ENCODE results near the gene NPAS3. TPM values are rescaled to one million over a fixed set of nuclear protein-coding genes. Genes with fewer than 3 reads are reported as not detected.

The NPAS3 gene
- total and polyA plus RNA-seq, 5 donors from 2014 or later, result not detected

GRCh38 chr14:33812181-33812580 is 873.5 kb downstream of the NPAS3 start:
- Histone ChIP-seq H3K4me3 (ENCODE audit: low read depth, low read length) (no peak overlapping the region), H3K4me1 (ENCODE audit: control insufficient read depth, insufficient read depth, low read length, poor library complexity, severe bottlenecking) (no peaks in the 10 kb centered on the region), H3K9me3 (ENCODE audit: control insufficient read depth in 2 of 2, low read length in 2 of 2) (no peaks in the 10 kb centered on the region), H3K27ac (ENCODE audit: insufficient read depth, low read length, poor library complexity, severe bottlenecking) (no peak overlapping the region), H3K36me3 (ENCODE audit: control insufficient read depth, insufficient read depth, low read length) (no peaks in the 10 kb centered on the region), H3K27me3 (ENCODE audit: control insufficient read depth, insufficient read depth, low read length) (no peaks in the 10 kb centered on the region)
- ATAC-seq (ENCODE audit: low read depth in 2 of 2) (no peak), DNase-seq (no peak)
- peaks cover 0 to 4% (median 1%) of the 10 kb centered on the region in 7 donors for H3K9me3 Mint-ChIP-seq
- H3K36me3 Mint-ChIP-seq, result no peaks in the 10 kb centered on the region
- no peak overlapping the region for H3K4me3 Mint-ChIP-seq
- H3K27ac Mint-ChIP-seq, result no peak overlapping the region
- peaks cover 5% of the 10 kb centered on the region for H3K27me3 Mint-ChIP-seq
- H3K4me1 Mint-ChIP-seq, result no peaks in the 10 kb centered on the region

GRCh38 chr14:33812601-33813000 is 873.9 kb downstream of the NPAS3 start:
- H3K4me3 Mint-ChIP-seq, result no peak overlapping the region
- H3K27me3 ChIP-seq (ENCODE audit: control insufficient read depth, insufficient read depth, low read length), result no peaks in the 10 kb centered on the region
- DNase-seq, result no peak
- H3K27ac ChIP-seq (ENCODE audit: insufficient read depth, low read length, poor library complexity, severe bottlenecking), result no peak overlapping the region
- H3K9me3 Mint-ChIP-seq, result peaks cover 0 to 4% (median 1%) of the 10 kb centered on the region in 7 donors
- no peak overlapping the region for H3K4me3 ChIP-seq (ENCODE audit: low read depth, low read length)
- peaks cover 9% of the 10 kb centered on the region for H3K27me3 Mint-ChIP-seq
- no peaks in the 10 kb centered on the region for H3K9me3 ChIP-seq (ENCODE audit: control insufficient read depth in 2 of 2, low read length in 2 of 2)
- no peaks in the 10 kb centered on the region for H3K4me1 Mint-ChIP-seq
- no peaks in the 10 kb centered on the region for H3K4me1 ChIP-seq (ENCODE audit: control insufficient read depth, insufficient read depth, low read length, poor library complexity, severe bottlenecking)
- no peaks in the 10 kb centered on the region for H3K36me3 Mint-ChIP-seq
- H3K36me3 ChIP-seq (ENCODE audit: control insufficient read depth, insufficient read depth, low read length), result no peaks in the 10 kb centered on the region
- ATAC-seq (ENCODE audit: low read depth in 2 of 2), result no peak
- no peak overlapping the region for H3K27ac Mint-ChIP-seq

- no peak for ATAC-seq (ENCODE audit: low read depth in 2 of 2)
- Histone ChIP-seq H3K27me3 (ENCODE audit: control insufficient read depth, insufficient read depth, low read length) (no peaks in the 10 kb centered on the region), H3K9me3 (ENCODE audit: control insufficient read depth in 2 of 2, low read length in 2 of 2) (no peaks in the 10 kb centered on the region), H3K4me1 (ENCODE audit: control insufficient read depth, insufficient read depth, low read length, poor library complexity, severe bottlenecking) (no peaks in the 10 kb centered on the region), H3K27ac (ENCODE audit: insufficient read depth, low read length, poor library complexity, severe bottlenecking) (no peak overlapping the region), H3K4me3 (ENCODE audit: low read depth, low read length) (no peak overlapping the region), H3K36me3 (ENCODE audit: control insufficient read depth, insufficient read depth, low read length) (no peaks in the 10 kb centered on the region)
- Mint-ChIP-seq H3K4me1 (no peaks in the 10 kb centered on the region), H3K36me3 (no peaks in the 10 kb centered on the region), H3K27ac (no peak overlapping the region), H3K4me3 (no peak overlapping the region), H3K9me3 (peaks cover 0 to 4% (median 1%) of the 10 kb centered on the region in 7 donors), H3K27me3 (peaks cover 10% of the 10 kb centered on the region)
- no peak for DNase-seq
Observed at GRCh38 chr14:33814010-33814409, 875.3 kb downstream of the NPAS3 start.

GRCh38 chr14:33833706-33834465 is 895.2 kb downstream of the NPAS3 start:
- H3K4me1 Mint-ChIP-seq, result no peaks in the 10 kb centered on the region

DNA sequence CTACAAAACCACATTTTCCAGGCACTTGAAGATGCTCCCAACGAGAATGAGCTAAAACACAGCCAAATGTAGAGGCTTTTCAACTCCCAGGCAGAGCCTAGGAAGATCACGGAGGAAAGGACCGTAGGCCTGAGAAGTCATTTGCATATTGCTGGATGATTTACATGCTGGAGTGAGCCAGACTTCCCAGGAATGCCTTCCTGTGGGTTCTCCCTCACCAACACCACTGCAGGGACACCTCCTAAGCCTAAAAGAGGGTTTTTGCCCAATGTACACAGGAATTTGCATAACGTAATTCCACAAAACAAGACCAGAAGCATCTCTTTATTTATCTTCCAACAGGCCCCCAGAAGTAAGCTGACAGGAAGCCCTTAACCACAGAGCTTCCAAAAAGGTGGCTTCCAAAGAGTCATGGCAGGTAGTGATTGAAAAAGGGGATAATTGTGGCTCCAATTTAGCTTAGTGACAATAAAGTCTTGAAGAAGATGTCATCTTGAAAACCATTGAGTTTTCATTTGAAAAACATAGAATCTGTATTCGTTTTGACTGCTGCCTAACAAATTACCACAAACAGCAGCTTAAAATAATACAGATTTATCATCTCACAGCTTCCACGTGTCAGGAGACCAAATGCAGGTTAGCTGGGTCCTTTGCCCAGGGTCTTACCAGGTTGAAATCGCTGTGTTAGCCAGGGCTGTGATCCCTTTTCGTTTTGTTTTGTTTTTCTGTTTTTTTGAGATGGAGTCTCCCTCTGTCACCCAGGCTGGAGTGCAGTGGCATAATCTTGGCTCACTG is 896.0 kb downstream of the NPAS3 start:
- Histone ChIP-seq H3K4me1 (ENCODE audit: control insufficient read depth, insufficient read depth, low read length, poor library complexity, severe bottlenecking) (no peaks in the 10 kb centered on the region), H3K4me3 (ENCODE audit: low read depth, low read length) (no peak overlapping the region), H3K27ac (ENCODE audit: insufficient read depth, low read length, poor library complexity, severe bottlenecking) (no peak overlapping the region), H3K9me3 (ENCODE audit: control insufficient read depth in 2 of 2, low read length in 2 of 2) (no peaks in the 10 kb centered on the region), H3K36me3 (ENCODE audit: control insufficient read depth, insufficient read depth, low read length) (no peaks in the 10 kb centered on the region), H3K27me3 (ENCODE audit: control insufficient read depth, insufficient read depth, low read length) (no peaks in the 10 kb centered on the region)
- Mint-ChIP-seq H3K9me3 (peaks cover 0 to 2% (median 0%) of the 10 kb centered on the region in 7 donors), H3K4me3 (no peak overlapping the region), H3K27ac (no peak overlapping the region), H3K27me3 (no peaks in the 10 kb centered on the region), H3K4me1 (no peaks in the 10 kb centered on the region), H3K36me3 (no peaks in the 10 kb centered on the region)
- no peak for ATAC-seq (ENCODE audit: low read depth in 2 of 2)
- no peak for DNase-seq

More at GRCh38 chr14:33833706-33834465, 895.2 kb downstream of the NPAS3 start:
- no peaks in the 10 kb centered on the region for H3K27me3 Mint-ChIP-seq
- H3K9me3 Mint-ChIP-seq, result peaks cover 0 to 2% (median 0%) of the 10 kb centered on the region in 7 donors
- H3K36me3 Mint-ChIP-seq, result no peaks in the 10 kb centered on the region
- H3K9me3 ChIP-seq (ENCODE audit: control insufficient read depth in 2 of 2, low read length in 2 of 2), result no peaks in the 10 kb centered on the region
- H3K36me3 ChIP-seq (ENCODE audit: control insufficient read depth, insufficient read depth, low read length), result no peaks in the 10 kb centered on the region
- no peak overlapping the region for H3K4me3 Mint-ChIP-seq
- no peaks in the 10 kb centered on the region for H3K27me3 ChIP-seq (ENCODE audit: control insufficient read depth, insufficient read depth, low read length)
- DNase-seq (no peak), ATAC-seq (ENCODE audit: low read depth in 2 of 2) (no peak)
- H3K27ac Mint-ChIP-seq, result no peak overlapping the region
- H3K27ac ChIP-seq (ENCODE audit: insufficient read depth, low read length, poor library complexity, severe bottlenecking), result no peak overlapping the region
- no peak overlapping the region for H3K4me3 ChIP-seq (ENCODE audit: low read depth, low read length)
- H3K4me1 ChIP-seq (ENCODE audit: control insufficient read depth, insufficient read depth, low read length, poor library complexity, severe bottlenecking), result no peaks in the 10 kb centered on the region

DNA sequence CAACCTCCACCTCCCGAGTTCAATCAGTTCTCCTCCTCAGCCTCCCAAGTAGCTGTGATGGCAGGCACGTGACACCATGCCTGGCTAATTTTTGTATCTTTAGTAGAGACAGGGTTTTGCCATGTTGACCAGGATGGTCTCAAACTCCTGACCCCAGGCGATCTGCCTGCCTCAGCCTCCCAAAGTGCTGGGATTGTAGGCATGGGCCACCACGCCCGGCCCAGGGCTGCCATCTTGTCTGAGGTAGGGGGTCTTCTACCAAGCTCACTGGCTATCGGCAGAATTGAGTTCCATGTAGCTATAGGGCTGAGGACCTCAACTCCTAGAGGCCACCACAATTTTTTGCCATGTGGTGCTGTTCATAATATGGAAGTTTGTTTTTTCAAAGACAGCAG is 896.6 kb downstream of the NPAS3 start:
- H3K4me1 ChIP-seq (ENCODE audit: control insufficient read depth, insufficient read depth, low read length, poor library complexity, severe bottlenecking), result no peaks in the 10 kb centered on the region
- Mint-ChIP-seq H3K4me3 (no peak overlapping the region), H3K27me3 (no peaks in the 10 kb centered on the region), H3K9me3 (peaks cover 0 to 2% (median 0%) of the 10 kb centered on the region in 7 donors), H3K27ac (no peak overlapping the region), H3K4me1 (no peaks in the 10 kb centered on the region), H3K36me3 (no peaks in the 10 kb centered on the region)
- H3K27ac ChIP-seq (ENCODE audit: insufficient read depth, low read length, poor library complexity, severe bottlenecking), result no peak overlapping the region
- no peak overlapping the region for H3K4me3 ChIP-seq (ENCODE audit: low read depth, low read length)
- no peak for DNase-seq
- no peak for ATAC-seq (ENCODE audit: low read depth in 2 of 2)
- no peaks in the 10 kb centered on the region for H3K36me3 ChIP-seq (ENCODE audit: control insufficient read depth, insufficient read depth, low read length)
- no peaks in the 10 kb centered on the region for H3K9me3 ChIP-seq (ENCODE audit: control insufficient read depth in 2 of 2, low read length in 2 of 2)
- no peaks in the 10 kb centered on the region for H3K27me3 ChIP-seq (ENCODE audit: control insufficient read depth, insufficient read depth, low read length)

GRCh38 chr14:33835677-33836076 is 897.0 kb downstream of the NPAS3 start:
- no peak overlapping the region for H3K4me3 Mint-ChIP-seq
- no peaks in the 10 kb centered on the region for H3K27me3 ChIP-seq (ENCODE audit: control insufficient read depth, insufficient read depth, low read length)
- no peaks in the 10 kb centered on the region for H3K27me3 Mint-ChIP-seq
- no peaks in the 10 kb centered on the region for H3K36me3 Mint-ChIP-seq
- ATAC-seq (ENCODE audit: low read depth in 2 of 2) (no peak), DNase-seq (no peak)
- no peak overlapping the region for H3K27ac ChIP-seq (ENCODE audit: insufficient read depth, low read length, poor library complexity, severe bottlenecking)
- H3K4me1 ChIP-seq (ENCODE audit: control insufficient read depth, insufficient read depth, low read length, poor library complexity, severe bottlenecking), result no peaks in the 10 kb centered on the region
- H3K9me3 Mint-ChIP-seq, result peaks cover 0 to 2% (median 0%) of the 10 kb centered on the region in 7 donors
- H3K4me1 Mint-ChIP-seq, result no peaks in the 10 kb centered on the region
- H3K27ac Mint-ChIP-seq, result no peak overlapping the region
- H3K36me3 ChIP-seq (ENCODE audit: control insufficient read depth, insufficient read depth, low read length), result no peaks in the 10 kb centered on the region
- H3K4me3 ChIP-seq (ENCODE audit: low read depth, low read length), result no peak overlapping the region
- no peaks in the 10 kb centered on the region for H3K9me3 ChIP-seq (ENCODE audit: control insufficient read depth in 2 of 2, low read length in 2 of 2)

All from CD4-positive, CD25-positive, alpha-beta regulatory T cell (primary cell).